Measurements from ENCODE around the gene OSGEP. TPM values are rescaled to one million over a fixed set of nuclear protein-coding genes. Genes with fewer than 3 reads are reported as not detected.

Gene OSGEP
- total RNA-seq, 2 experiments from 2014 or later, result 49.2 to 52.9 TPM

DNA sequence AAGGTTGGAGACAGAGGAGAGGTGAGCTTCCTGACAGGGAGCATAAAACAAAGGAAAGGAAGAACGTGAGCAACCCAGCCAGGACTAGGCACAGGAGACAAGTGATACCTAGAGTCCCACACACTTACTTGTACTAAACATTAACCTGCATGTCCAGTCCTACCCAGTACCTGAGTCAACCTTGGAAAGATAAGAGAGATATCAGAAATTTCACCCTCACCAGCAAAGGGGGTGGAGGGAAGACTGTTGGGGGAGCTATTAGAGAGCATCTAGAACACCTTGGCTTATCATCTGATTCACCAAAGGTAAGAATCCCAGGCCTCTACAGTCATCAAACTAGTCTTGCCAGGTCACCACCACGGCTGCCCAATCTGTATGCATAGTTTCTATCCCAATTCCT, 29.8 kb downstream of the OSGEP start:
- TF ChIP-seq, protein P1, sequence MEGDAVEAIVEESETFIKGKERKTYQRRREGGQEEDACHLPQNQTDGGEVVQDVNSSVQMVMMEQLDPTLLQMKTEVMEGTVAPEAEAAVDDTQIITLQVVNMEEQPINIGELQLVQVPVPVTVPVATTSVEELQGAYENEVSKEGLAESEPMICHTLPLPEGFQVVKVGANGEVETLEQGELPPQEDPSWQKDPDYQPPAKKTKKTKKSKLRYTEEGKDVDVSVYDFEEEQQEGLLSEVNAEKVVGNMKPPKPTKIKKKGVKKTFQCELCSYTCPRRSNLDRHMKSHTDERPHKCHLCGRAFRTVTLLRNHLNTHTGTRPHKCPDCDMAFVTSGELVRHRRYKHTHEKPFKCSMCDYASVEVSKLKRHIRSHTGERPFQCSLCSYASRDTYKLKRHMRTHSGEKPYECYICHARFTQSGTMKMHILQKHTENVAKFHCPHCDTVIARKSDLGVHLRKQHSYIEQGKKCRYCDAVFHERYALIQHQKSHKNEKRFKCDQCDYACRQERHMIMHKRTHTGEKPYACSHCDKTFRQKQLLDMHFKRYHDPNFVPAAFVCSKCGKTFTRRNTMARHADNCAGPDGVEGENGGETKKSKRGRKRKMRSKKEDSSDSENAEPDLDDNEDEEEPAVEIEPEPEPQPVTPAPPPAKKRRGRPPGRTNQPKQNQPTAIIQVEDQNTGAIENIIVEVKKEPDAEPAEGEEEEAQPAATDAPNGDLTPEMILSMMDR (IDR thresholded peaks at IDR 0.05), result no peak
- no peak for DNase-seq
- Mint-ChIP-seq H3K4me1 (ENCODE audit: low read depth) (peaks cover 30% of the 10 kb centered on the region), H3K36me3 (ENCODE audit: low read depth) (no peaks in the 10 kb centered on the region), H3K4me3 (no peak overlapping the region), H3K27me3 (no peaks in the 10 kb centered on the region), H3K27ac (no peak overlapping the region), H3K9me3 (no peaks in the 10 kb centered on the region)
- POLR2A ChIA-PET, result no interaction called here
- CTCF ChIA-PET, result interaction anchor here (0.7 to 2.7 kb wide), 2 partner anchors 9 to 11 kb away, joined by 3 to 8 read pairs; partner anchors contain the start of gene TEP1
- Histone ChIP-seq H3K9me3 (ENCODE audit: control insufficient read depth in 1 of 2, insufficient read depth in 1 of 2, low read length in 2 of 2) (no peaks in the 10 kb centered on the region), H3K4me3 (ENCODE audit: low read length) (no peak overlapping the region), H3K36me3 (ENCODE audit: insufficient read depth, low read length) (no peaks in the 10 kb centered on the region), H3K27me3 (ENCODE audit: control insufficient read depth in 1 of 2, insufficient read depth in 2 of 2, low read length in 2 of 2) (no peaks in the 10 kb centered on the region), H3K27ac (ENCODE audit: low read depth in 1 of 2, low read length in 2 of 2) (no peak overlapping the region), H3K4me1 (ENCODE audit: insufficient read depth, low read length) (peaks cover 24% of the 10 kb centered on the region)
- intact Hi-C loops (cut with DNase I, micrococcal nuclease), result no loop called here
- ATAC-seq (ENCODE audit: poor library complexity), result no peak

DNA sequence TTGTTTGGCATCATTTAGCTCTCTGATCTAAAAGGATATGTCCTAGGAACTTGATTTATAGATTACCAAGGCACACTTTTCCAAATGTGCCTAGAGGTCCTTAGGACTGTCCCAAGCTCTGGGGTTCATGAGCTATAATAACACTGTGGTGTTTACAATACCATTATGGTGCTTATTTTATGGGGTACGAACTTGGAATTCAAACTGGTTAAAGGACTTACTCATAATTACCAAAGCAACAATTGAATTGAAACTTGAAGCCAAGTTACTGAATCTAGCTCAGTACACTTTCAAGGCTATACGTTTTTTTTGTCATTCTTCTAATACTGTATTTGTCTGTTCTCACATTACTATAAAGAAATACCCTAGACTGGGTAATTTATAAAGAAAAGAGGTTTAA, 31.7 kb downstream of the OSGEP start:
- Histone ChIP-seq H3K4me1 (ENCODE audit: insufficient read depth, low read length) (peaks cover 7% of the 10 kb centered on the region), H3K27me3 (ENCODE audit: control insufficient read depth in 1 of 2, insufficient read depth in 2 of 2, low read length in 2 of 2) (no peaks in the 10 kb centered on the region), H3K4me3 (ENCODE audit: low read length) (no peak overlapping the region), H3K36me3 (ENCODE audit: insufficient read depth, low read length) (no peaks in the 10 kb centered on the region), H3K27ac (ENCODE audit: low read depth in 1 of 2, low read length in 2 of 2) (no peak overlapping the region), H3K9me3 (ENCODE audit: control insufficient read depth in 1 of 2, insufficient read depth in 1 of 2, low read length in 2 of 2) (no peaks in the 10 kb centered on the region)
- Mint-ChIP-seq H3K4me3 (no peak overlapping the region), H3K27ac (no peak overlapping the region), H3K4me1 (ENCODE audit: low read depth) (peaks cover 13% of the 10 kb centered on the region), H3K9me3 (no peaks in the 10 kb centered on the region), H3K36me3 (ENCODE audit: low read depth) (no peaks in the 10 kb centered on the region), H3K27me3 (no peaks in the 10 kb centered on the region)
- TF ChIP-seq, protein P1 (IDR thresholded peaks at IDR 0.05), result no peak
- intact Hi-C loops (cut with DNase I, micrococcal nuclease), result no loop called here
- CTCF ChIA-PET, result interaction anchor here (2.7 kb wide), 1 partner anchor 9 kb away, joined by 8 read pairs; the partner anchor contains the start of gene TEP1
- DNase-seq (no peak), ATAC-seq (ENCODE audit: poor library complexity) (no peak)
- POLR2A ChIA-PET, result no interaction called here

DNA sequence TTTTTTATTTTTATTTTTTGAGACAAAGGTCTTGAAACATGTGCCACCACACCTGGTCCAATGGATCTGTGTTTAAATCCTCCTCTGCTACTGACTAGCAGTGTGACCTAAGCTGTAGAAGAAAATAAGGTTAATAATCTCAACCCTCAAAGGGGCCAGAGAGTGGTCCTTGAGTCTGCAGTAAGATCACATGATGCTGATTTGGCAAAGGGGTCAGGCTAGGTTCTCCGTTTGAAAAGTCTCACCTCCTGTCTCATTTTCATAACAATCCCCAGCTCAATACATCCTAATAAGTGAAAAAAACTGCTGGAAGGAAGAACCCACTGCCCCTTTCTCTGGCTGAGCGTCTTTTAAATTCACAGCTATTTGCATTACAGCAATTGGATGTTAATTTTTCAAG, 33.3 kb downstream of the OSGEP start:
- DNase-seq, result no peak
- POLR2A ChIA-PET, result interaction anchor here (1.3 kb wide), 1 partner anchor 34 kb away, joined by 5 read pairs; the partner anchor contains the start of genes APEX1 and OSGEP
- CTCF ChIA-PET, result no interaction called here
- H3K4me1 ChIP-seq (ENCODE audit: insufficient read depth, low read length), result peaks cover under 1% of the 10 kb centered on the region
- Mint-ChIP-seq H3K4me3 (no peak overlapping the region), H3K36me3 (ENCODE audit: low read depth) (no peaks in the 10 kb centered on the region), H3K27me3 (no peaks in the 10 kb centered on the region), H3K27ac (no peak overlapping the region), H3K4me1 (ENCODE audit: low read depth) (peaks cover 5% of the 10 kb centered on the region), H3K9me3 (no peaks in the 10 kb centered on the region)
- intact Hi-C loops (cut with DNase I, micrococcal nuclease), result no loop called here
- no peaks in the 10 kb centered on the region for H3K36me3 ChIP-seq (ENCODE audit: insufficient read depth, low read length)
- no peak overlapping the region for H3K4me3 ChIP-seq (ENCODE audit: low read length)
- no peak overlapping the region for H3K27ac ChIP-seq (ENCODE audit: low read depth in 1 of 2, low read length in 2 of 2)
- no peaks in the 10 kb centered on the region for H3K27me3 ChIP-seq (ENCODE audit: control insufficient read depth in 1 of 2, insufficient read depth in 2 of 2, low read length in 2 of 2)
- TF ChIP-seq, protein P1 (IDR thresholded peaks at IDR 0.05), result no peak
- no peaks in the 10 kb centered on the region for H3K9me3 ChIP-seq (ENCODE audit: control insufficient read depth in 1 of 2, insufficient read depth in 1 of 2, low read length in 2 of 2)
- ATAC-seq (ENCODE audit: poor library complexity), result no peak

Data from CD4-positive, alpha-beta T cell (primary cell).